Endothelial cell of umbilical vein (primary cell): ENCODE results near the gene TCIRG1.

Experiments
- POLR2AphosphoS5 ChIP-seq: IDR thresholded peaks from 2 replicates; pipeline ENCODE4 v1.6.1; 2012; ENCODE audit warnings: low read depth, mild to moderate bottlenecking, control low read depth, low read length, moderate library complexity; ENCODE audit not compliant: insufficient read depth
- TF ChIP-seq, protein P1 (sequence below), 2 donors: IDR thresholded peaks; 1 replicate in 1 of 2; 2 replicates in 1 of 2; pipeline ENCODE4 v1.5.1; 2011; ENCODE audit warnings: low read length in 2 of 2, mild to moderate bottlenecking in 2 of 2, moderate library complexity in 2 of 2, control low read depth in 1 of 2, inconsistent platforms in 1 of 2, low read depth in 1 of 2; ENCODE audit not compliant: insufficient read depth in 1 of 2; ENCODE audit errors: extremely low read depth in 1 of 2

DNA sequence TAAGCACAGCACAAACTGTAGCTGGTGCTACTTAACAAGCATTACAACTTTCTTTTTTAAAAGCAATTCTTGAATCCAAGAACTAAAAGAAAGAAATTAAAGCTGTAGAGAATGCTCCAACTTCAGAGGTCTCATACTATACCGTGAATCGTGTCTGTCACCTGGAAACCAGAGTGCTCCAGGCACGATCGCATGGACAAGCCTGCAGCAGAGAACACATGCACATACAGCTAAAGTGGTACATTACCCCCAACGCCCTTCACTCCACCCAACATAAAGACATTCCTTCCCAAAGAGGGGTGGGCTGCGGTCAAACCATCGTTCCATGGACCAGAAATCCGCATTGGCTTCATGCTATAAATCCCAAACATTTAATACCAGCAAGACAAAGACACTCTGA, 50.9 kb downstream of the TCIRG1 start:
- TF ChIP-seq POLR2AphosphoS5, result no peak
- TF ChIP-seq, protein P1, sequence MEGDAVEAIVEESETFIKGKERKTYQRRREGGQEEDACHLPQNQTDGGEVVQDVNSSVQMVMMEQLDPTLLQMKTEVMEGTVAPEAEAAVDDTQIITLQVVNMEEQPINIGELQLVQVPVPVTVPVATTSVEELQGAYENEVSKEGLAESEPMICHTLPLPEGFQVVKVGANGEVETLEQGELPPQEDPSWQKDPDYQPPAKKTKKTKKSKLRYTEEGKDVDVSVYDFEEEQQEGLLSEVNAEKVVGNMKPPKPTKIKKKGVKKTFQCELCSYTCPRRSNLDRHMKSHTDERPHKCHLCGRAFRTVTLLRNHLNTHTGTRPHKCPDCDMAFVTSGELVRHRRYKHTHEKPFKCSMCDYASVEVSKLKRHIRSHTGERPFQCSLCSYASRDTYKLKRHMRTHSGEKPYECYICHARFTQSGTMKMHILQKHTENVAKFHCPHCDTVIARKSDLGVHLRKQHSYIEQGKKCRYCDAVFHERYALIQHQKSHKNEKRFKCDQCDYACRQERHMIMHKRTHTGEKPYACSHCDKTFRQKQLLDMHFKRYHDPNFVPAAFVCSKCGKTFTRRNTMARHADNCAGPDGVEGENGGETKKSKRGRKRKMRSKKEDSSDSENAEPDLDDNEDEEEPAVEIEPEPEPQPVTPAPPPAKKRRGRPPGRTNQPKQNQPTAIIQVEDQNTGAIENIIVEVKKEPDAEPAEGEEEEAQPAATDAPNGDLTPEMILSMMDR (IDR thresholded peaks at IDR 0.05; ENCODE audit: extremely low read depth in 1 of 2, insufficient read depth in 1 of 2, low read depth in 1 of 2, low read length in 2 of 2), result no peak
